Raji (cell line): ENCODE results near the gene KDM5C.

ENCODE experiments used
- POLR2A ChIP-seq: IDR thresholded peaks from 2 replicates; pipeline ENCODE4 v1.6.1; 2011; ENCODE audit warnings: low read depth, low read length, control low read depth; ENCODE audit not compliant: insufficient read depth

The KDM5C gene

DNA sequence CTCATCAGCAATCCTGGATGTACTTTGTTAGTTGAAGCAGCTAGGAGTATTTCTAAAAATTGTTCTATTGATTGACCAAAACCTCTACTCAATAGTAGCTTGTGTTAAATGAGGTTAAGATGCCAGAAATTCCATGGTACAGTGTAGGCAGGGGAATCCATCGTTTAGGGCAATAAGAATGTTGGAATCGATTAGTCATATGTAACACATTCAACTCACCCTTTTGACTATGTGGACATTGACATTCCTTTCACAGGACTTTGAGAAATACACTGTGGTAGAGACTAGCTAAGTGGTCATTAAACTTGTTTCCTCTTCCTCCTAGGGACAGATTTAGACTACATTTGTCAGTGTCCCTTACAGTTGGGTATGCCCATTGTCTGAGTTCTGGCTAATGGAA, 40.2 kb downstream of the KDM5C start:
- no peak for TF ChIP-seq POLR2A

DNA sequence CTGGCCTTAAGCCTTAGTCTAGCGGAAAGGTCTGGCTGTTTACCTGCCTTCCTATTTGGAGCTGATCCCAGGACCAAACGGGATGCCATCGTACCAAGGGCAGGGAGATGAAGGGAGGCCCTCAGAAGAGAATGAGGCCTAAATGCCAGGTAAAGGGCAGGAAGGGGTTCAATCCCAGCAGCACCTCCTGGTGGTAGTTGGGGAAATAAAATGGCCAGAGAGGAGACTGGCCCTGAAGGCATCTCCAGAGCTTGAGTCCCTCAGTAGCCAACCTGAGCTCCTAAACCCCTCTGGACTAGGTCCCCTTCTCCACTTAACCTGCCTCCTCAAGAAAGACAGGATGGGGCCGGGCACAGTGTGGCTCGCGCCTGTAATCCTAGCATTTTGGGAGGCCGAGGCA, 53.7 kb downstream of the KDM5C start:
- TF ChIP-seq POLR2A: no peak

DNA sequence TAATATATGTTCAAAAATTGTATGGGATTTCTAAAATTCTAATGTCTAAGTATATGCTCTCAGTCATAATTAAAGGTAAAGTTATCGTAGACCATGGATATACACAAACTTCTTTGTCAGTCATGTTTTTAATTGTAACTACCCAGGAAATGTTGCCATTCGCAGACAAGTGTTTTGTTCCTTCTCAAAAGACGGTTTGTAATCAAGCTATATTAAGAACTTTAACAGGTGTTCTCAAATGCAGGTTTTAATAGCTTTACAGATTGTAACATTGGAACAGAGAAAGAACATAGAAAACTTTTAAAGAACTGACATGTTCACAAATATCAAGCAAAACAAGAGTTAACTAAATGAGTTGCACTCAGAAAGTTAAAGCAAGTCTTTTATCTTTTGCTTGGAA, 58.9 kb downstream of the KDM5C start:
- TF ChIP-seq POLR2A: no peak

DNA sequence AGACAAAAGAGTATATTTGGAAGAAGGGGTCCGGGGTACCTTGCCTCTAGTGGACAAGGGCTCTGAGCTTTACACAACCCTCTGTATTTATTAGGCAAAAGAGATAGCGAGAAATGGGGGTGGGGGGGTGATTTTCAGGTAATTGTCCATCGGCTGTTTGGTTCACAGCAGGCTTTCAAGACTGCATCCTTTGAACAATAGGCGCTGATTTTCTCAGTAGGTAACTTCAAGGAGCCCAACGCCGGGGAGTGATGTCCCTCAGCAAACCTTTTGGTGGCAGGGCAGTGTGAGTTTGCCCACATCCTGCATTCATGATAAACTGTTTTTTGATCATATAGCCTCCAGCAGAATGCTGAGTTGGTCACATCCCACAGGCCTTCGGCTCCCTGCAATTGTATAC, 61.6 kb downstream of the KDM5C start:
- TF ChIP-seq POLR2A: no peak

DNA sequence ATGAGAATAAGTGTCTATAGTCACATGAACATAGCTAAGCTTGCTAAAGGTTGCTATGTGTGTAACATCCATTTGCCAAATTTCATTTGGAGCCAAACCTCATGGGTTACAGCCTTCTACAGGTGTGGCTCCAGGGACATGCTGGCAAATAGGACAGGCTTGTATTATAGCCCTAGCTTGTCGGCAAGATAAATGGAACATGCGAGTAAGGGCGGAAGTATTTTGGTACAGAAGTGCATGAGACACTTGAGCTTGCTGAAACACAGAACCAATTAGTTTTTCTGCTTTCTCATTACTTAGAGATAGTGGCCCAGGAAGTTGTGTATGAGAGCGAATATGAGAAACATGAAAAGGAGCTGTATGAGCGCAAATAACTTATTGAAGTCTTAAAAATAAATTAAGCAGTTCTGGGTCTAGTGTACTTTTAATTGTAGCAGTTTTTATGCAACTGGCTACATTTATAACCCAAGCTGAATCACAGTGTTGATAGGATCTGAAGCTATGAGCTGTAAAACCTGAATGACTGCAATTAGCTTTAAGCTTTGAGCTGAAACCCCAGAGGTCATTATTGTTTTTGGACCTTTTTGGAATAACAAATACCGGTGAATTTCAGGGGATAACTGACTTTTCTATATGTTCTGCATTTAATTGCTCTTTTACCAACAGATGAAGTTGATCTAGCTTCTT, 64.6 kb downstream of the KDM5C start:
- TF ChIP-seq POLR2A: no peak

DNA sequence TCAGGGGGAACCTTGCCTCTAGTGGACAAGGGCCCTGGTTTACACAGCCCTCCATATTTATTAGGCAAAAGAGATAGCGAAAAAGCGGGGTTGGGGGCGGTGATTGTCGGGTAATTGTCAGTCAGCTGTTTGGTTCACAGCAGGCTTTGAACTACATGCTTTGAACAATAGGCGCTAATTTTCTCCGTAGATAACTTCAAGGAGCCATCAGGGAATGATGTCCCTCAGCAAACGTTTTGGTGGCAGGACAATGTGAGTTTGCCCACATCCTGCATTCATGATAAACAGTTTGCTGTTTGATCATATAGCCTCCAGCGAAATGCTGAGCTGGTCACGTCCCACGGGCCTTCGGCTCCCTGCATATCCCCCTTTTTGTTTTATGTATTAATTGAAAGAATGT, 65.8 kb downstream of the KDM5C start:
- TF ChIP-seq POLR2A: no peak

DNA sequence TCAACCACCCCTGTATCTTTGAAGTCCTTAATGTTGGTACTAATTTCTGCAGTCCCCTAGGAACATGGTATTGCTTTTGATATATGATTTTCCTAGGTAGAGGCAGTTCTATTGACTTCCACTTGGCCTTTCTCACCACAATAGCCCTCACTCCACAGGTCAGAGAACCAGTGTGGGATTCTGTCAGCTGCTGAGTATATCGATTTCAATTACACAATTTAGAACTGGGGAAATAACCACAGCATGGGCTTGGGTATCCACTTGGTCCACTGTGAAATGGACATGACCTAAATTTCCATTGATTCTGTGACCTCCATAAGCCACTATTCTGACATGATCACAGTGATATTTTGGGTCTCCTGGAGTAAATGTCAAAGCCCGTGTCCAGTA, 68.8 kb downstream of the KDM5C start:
- TF ChIP-seq POLR2A: no peak

DNA sequence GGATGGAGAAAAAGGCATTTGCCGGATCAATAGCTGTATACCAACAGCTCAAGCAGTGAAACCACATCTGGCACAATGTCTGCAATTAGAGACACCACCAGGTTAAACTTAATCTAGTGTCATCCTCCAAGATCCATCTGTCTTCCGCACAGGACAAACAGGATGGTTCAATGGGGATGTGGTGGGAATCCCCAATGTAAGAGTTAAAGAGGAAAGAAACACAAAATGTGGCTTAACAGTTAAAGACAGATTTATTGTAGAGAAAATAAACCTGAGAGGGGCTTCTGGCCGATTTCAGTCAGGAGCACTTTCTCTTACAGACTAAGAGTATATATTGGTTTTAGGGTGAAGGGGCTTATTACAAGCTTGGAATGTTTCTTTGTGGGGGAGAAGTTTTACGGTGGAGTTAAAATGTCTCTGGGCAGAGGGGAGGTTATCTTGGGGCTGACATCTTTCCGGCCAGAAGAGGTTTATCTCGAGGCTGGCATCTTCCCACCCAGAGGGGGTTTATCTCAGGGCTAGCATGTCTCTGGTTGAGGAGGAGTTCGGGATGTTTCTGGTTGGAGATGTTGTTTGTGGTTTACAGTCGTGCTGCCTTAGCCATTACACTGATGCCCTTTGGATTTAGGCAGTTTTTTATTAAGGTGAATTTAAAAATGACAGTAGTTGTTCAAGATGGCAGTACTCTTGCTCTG, 69.3 kb downstream of the KDM5C start:
- TF ChIP-seq POLR2A: no peak

DNA sequence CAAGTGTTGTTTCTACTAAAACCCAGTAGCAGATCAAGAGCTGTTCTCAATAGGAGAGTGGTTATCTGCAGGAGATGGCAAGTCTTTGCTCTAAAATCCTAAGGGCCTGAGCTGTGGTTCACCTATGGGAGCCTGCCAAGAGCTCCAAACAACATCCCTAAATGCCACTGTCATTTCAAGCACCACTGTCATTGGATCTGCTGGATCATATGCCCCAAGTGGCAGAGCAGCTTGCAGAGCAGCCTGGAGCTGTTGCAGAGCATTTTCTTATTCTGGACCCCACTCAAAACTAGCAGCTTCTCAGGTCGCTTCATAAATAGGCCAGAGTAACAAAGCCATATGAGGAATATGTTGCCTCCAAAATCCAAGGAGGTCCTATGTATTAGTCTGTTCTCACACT, 71.4 kb downstream of the KDM5C start:
- no peak for TF ChIP-seq POLR2A
